H1 (cell line): Measurements from ENCODE around the gene KRTAP5-6.

ENCODE experiments used
- CHD1 ChIP-seq: IDR thresholded peaks from 2 replicates; pipeline ENCODE4 v1.6.1; 2012; ENCODE audit warnings: low read depth, low read length, improper control_type of control experiment
- CHD7 ChIP-seq: fragments of 300-600 bp; sonication (generic); IDR thresholded peaks from 2 replicates; pipeline ENCODE4 v1.7.1; 2012; ENCODE audit warnings: low read length, moderate library complexity, mild to moderate bottlenecking, inconsistent platforms; ENCODE audit not compliant: insufficient replicate concordance
- CTCF ChIP-seq, 3 experiments: IDR thresholded peaks; 1 replicate in 2 of 3; 2 replicates in 1 of 3; pipeline versions ENCODE4 v1.5.1 to v1.6.1; 2011; ENCODE audit warnings: low read length in 3 of 3, mild to moderate bottlenecking in 3 of 3, inconsistent platforms in 2 of 3, low read depth in 1 of 3, moderate library complexity in 1 of 3; ENCODE audit not compliant: insufficient read depth in 1 of 3; ENCODE audit errors: control extremely low read depth in 1 of 3
- EGR1 ChIP-seq: IDR thresholded peaks from 2 replicates; pipeline ENCODE4 v1.6.1; 2011; ENCODE audit warnings: low read depth, low read length, borderline replicate concordance
- EP300 ChIP-seq, 2 experiments: IDR thresholded peaks; 1 replicate in 1 of 2; 2 replicates in 1 of 2; pipeline ENCODE4 v1.6.1; 2011 to 2012; ENCODE audit warnings: low read depth in 2 of 2, low read length in 2 of 2, mild to moderate bottlenecking in 2 of 2, borderline replicate concordance in 1 of 2, inconsistent platforms in 1 of 2, moderate library complexity in 1 of 2
- EZH2 ChIP-seq: fragments of 200-600 bp; sonication (generic); IDR thresholded peaks from 2 replicates; pipeline ENCODE4 v1.7.1; 2012; ENCODE audit warnings: low read depth, mild to moderate bottlenecking, moderate library complexity, low read length, inconsistent platforms; ENCODE audit not compliant: severe bottlenecking
- HDAC2 ChIP-seq, 2 experiments: fragments of 300-600 bp in 1 of 2; sonication (generic) in 1 of 2; IDR thresholded peaks; 2 replicates each; pipeline ENCODE4 v1.6.1; 2011 to 2012; ENCODE audit warnings: low read depth in 2 of 2, low read length in 2 of 2, mild to moderate bottlenecking in 2 of 2, moderate library complexity in 2 of 2, borderline replicate concordance in 1 of 2, inconsistent platforms in 1 of 2
- POLR2A ChIP-seq, 2 experiments: IDR thresholded peaks; 1 replicate in 1 of 2; 2 replicates in 1 of 2; pipeline ENCODE4 v1.6.1; 2011; ENCODE audit warnings: low read depth in 2 of 2, low read length in 2 of 2, mild to moderate bottlenecking in 2 of 2; ENCODE audit errors: control extremely low read depth in 1 of 2
- RXRA ChIP-seq: IDR thresholded peaks from 2 replicates; pipeline ENCODE4 v1.6.1; 2011; ENCODE audit warnings: low read depth, mild to moderate bottlenecking, low read length, moderate library complexity; ENCODE audit not compliant: insufficient read depth
- SP1 ChIP-seq: IDR thresholded peaks from 2 replicates; pipeline ENCODE4 v1.6.1; 2011; ENCODE audit warnings: low read depth, low read length
- SUZ12 ChIP-seq: fragments of 200-600 bp; sonication (generic); IDR thresholded peaks from 2 replicates; pipeline ENCODE4 v1.6.1; 2012; ENCODE audit warnings: mild to moderate bottlenecking, inconsistent platforms, low read length, moderate library complexity, mixed read lengths
- USF2 ChIP-seq: IDR thresholded peaks from 2 replicates; pipeline ENCODE4 v1.6.1; 2011; ENCODE audit warnings: low read length, improper control_type of control experiment

- TF ChIP-seq CHD1 (no peak), CTCF (IDR thresholded peaks at IDR 0.05; ENCODE audit: control extremely low read depth in 1 of 3, insufficient read depth in 1 of 3, low read depth in 1 of 3, low read length in 3 of 3) (no peak), SUZ12 (no peak), CHD7 (no peak), HDAC2 (IDR thresholded peaks at IDR 0.05; ENCODE audit: borderline replicate concordance in 1 of 2, low read depth in 2 of 2, low read length in 2 of 2) (no peak), POLR2A (IDR thresholded peaks at IDR 0.05; ENCODE audit: control extremely low read depth in 1 of 2, low read depth in 2 of 2, low read length in 2 of 2) (no peak), EGR1 (no peak), SP1 (no peak), USF2 (no peak), EP300 (IDR thresholded peaks at IDR 0.05; ENCODE audit: borderline replicate concordance in 1 of 2, low read depth in 2 of 2, low read length in 2 of 2) (no peak), EZH2 (no peak), RXRA (no peak)
Measured at GRCh38 chr11:1691878-1692707, 4.9 kb upstream of the KRTAP5-6 start.
